GM23248 (cell line): ENCODE data around the gene ERC2. TPM values are rescaled to one million over a fixed set of nuclear protein-coding genes. Genes with fewer than 3 reads are reported as not detected.

Experiments used
- DNase-seq: peaks from one replicate; pipeline ENCODE4 v3.0.0-alpha.2; 2015
- H2AFZ ChIP-seq: fragments of 200-600 bp; sonication (generic); 2 replicates; pipeline ENCODE4 v1.6.1; 2016; ENCODE audit warnings: antibody characterized with exemption
- H3F3A ChIP-seq: fragments of 200-600 bp; sonication (generic); 2 replicates; pipeline ENCODE4 v1.6.1; 2016; ENCODE audit warnings: mild to moderate bottlenecking, antibody characterized with exemption, mixed run types; ENCODE audit not compliant: insufficient read depth
- H3K27ac ChIP-seq: fragments of 200-600 bp; sonication (generic); 2 replicates; pipeline ENCODE4 v1.5.1; 2016; ENCODE audit warnings: mild to moderate bottlenecking
- H3K27me3 ChIP-seq: fragments of 200-600 bp; sonication (generic); replicated peaks from 2 replicates; pipeline ENCODE4 v1.6.1; 2016; ENCODE audit warnings: mild to moderate bottlenecking; ENCODE audit not compliant: insufficient read depth
- H3K36me3 ChIP-seq: fragments of 200-600 bp; sonication (generic); 2 replicates; pipeline ENCODE4 v1.6.1; 2016; ENCODE audit warnings: low read depth, mild to moderate bottlenecking
- H3K4me1 ChIP-seq: fragments of 200-600 bp; sonication (generic); 2 replicates; pipeline ENCODE4 v1.6.1; 2016; ENCODE audit warnings: mild to moderate bottlenecking; ENCODE audit not compliant: insufficient read depth
- H3K4me2 ChIP-seq: fragments of 200-600 bp; sonication (generic); one replicate; pipeline ENCODE4 v1.6.1; 2016; ENCODE audit warnings: mild to moderate bottlenecking; ENCODE audit not compliant: unreplicated experiment
- H3K4me3 ChIP-seq: fragments of 200-600 bp; sonication (generic); 2 replicates; pipeline ENCODE4 v1.5.1; 2016; ENCODE audit warnings: mild to moderate bottlenecking
- H3K79me2 ChIP-seq: fragments of 200-600 bp; sonication (generic); 2 replicates; pipeline ENCODE4 v1.6.1; 2016; ENCODE audit warnings: mild to moderate bottlenecking; ENCODE audit not compliant: insufficient read depth
- H3K9ac ChIP-seq: fragments of 200-600 bp; sonication (generic); 2 replicates; pipeline ENCODE4 v1.6.1; 2016; ENCODE audit warnings: mild to moderate bottlenecking
- H3K9me2 ChIP-seq: fragments of 200-600 bp; sonication (generic); 2 replicates; pipeline ENCODE4 v1.6.1; 2016; ENCODE audit warnings: mixed run types, mild to moderate bottlenecking, moderate library complexity; ENCODE audit not compliant: insufficient read depth
- H3K9me3 ChIP-seq: fragments of 200-600 bp; sonication (generic); one replicate; pipeline ENCODE4 v1.6.1; 2017; ENCODE audit warnings: low read depth
- H4K20me1 ChIP-seq: fragments of 200-600 bp; sonication (generic); 2 replicates; pipeline ENCODE4 v1.6.0; 2016; ENCODE audit not compliant: insufficient read depth
- EZH2 ChIP-seq: fragments of 200-600 bp; sonication (generic); IDR thresholded peaks from 2 replicates; pipeline ENCODE4 v1.6.1; 2018; ENCODE audit warnings: antibody characterized with exemption, mild to moderate bottlenecking; ENCODE audit not compliant: insufficient read depth, poor library complexity, severe bottlenecking
- EZH2phosphoT487 ChIP-seq: fragments of 200-600 bp; sonication (generic); IDR thresholded peaks from 2 replicates; pipeline ENCODE4 v1.6.1; 2018; ENCODE audit warnings: antibody characterized with exemption, moderate library complexity, mild to moderate bottlenecking, low read depth; ENCODE audit not compliant: insufficient read depth
- WGBS, 2 experiments: methylation state at CpG; one replicate each; pipeline ENCODE4 v1.1.6; 2015 to 2017; ENCODE audit warnings: low lambda C conversion rate in 2 of 2, low coverage in 1 of 2; ENCODE audit errors: missing lambda C conversion rate in 2 of 2; 5-methylcytosine and 5-hydroxymethylcytosine counted together
- in situ Hi-C: fragments of 300-500 bp; cut with MboI; formaldehyde crosslinking; loops from 2 replicates; pipeline ENCODE4 v1.15.0; 2020
- polyA plus RNA-seq: library from polyadenylated mRNA; unstranded; fragments of >200 nt; fragmentation: Nextera tagmentation; extraction: Ambion mirVana; gene quantifications from 2 replicates; pipeline ENCODE4 v1.2.1, GENCODE V29; 2016
- total RNA-seq: library from RNA; depleted of rRNA; stranded (reverse); fragments of >200 nt; shearing (Covaris generic); gene quantifications from 2 replicates; pipeline ENCODE4 v1.2.3, GENCODE V29; 2014

Gene ERC2
- total and polyA plus RNA-seq, 2 experiments from 2014 or later = not detected

- Histone ChIP-seq H3K4me3 (no peak overlapping the region), H3F3A (no peaks in the 10 kb centered on the region), H3K36me3 (no peaks in the 10 kb centered on the region), H3K4me2 (no peak overlapping the region), H3K9me3 (no peaks in the 10 kb centered on the region), H3K79me2 (no peaks in the 10 kb centered on the region), H3K27me3 (peaks cover 3% of the 10 kb centered on the region), H3K9ac (no peak overlapping the region), H3K27ac (no peak overlapping the region), H3K9me2 (no peaks in the 10 kb centered on the region), H2AFZ (no peak overlapping the region), H3K4me1 (no peaks in the 10 kb centered on the region), H4K20me1 (no peaks in the 10 kb centered on the region)
- 69 to 73% methylated on average over 4 of the region's 4 CpGs for WGBS, 2 experiments
- DNase-seq = no peak
- TF ChIP-seq EZH2phosphoT487 (no peak), EZH2 (no peak)
- in situ Hi-C loops = no loop called here
Observed at GRCh38 chr3:56052188-56052587, 416.1 kb downstream of the ERC2 start.

GRCh38 chr3:56051052-56051451 is 417.2 kb downstream of the ERC2 start:
- Histone ChIP-seq H3K9ac (no peak overlapping the region), H3K4me1 (no peaks in the 10 kb centered on the region), H2AFZ (no peak overlapping the region), H3K9me2 (no peaks in the 10 kb centered on the region), H3K4me2 (no peak overlapping the region), H3F3A (no peaks in the 10 kb centered on the region), H3K79me2 (no peaks in the 10 kb centered on the region), H3K27me3 (peaks cover 8% of the 10 kb centered on the region), H3K27ac (no peak overlapping the region), H3K4me3 (no peak overlapping the region), H4K20me1 (no peaks in the 10 kb centered on the region), H3K9me3 (no peaks in the 10 kb centered on the region), H3K36me3 (no peaks in the 10 kb centered on the region)
- no peak for DNase-seq
- in situ Hi-C loops = no loop called here
- TF ChIP-seq EZH2 (no peak), EZH2phosphoT487 (no peak)

GRCh38 chr3:56048946-56049345 is 419.3 kb downstream of the ERC2 start:
- H3K79me2 ChIP-seq = no peaks in the 10 kb centered on the region
- no peak overlapping the region for H3K4me2 ChIP-seq
- no peaks in the 10 kb centered on the region for H3K9me3 ChIP-seq
- no peaks in the 10 kb centered on the region for H4K20me1 ChIP-seq
- no peaks in the 10 kb centered on the region for H3F3A ChIP-seq
- no peak overlapping the region for H3K27ac ChIP-seq
- H3K9me2 ChIP-seq = no peaks in the 10 kb centered on the region
- in situ Hi-C loops = loop anchor here (25.0 kb wide), 1 partner anchor 1212 kb away; no protein-coding TSS in a partner anchor
- no peak overlapping the region for H3K4me3 ChIP-seq
- H3K4me1 ChIP-seq = no peaks in the 10 kb centered on the region
- no peak for TF ChIP-seq EZH2
- TF ChIP-seq EZH2phosphoT487 = no peak
- WGBS, 2 experiments = 34 to 37% methylated on average over 4 of the region's 4 CpGs
- no peak overlapping the region for H2AFZ ChIP-seq
- peaks cover 27% of the 10 kb centered on the region for H3K27me3 ChIP-seq
- no peaks in the 10 kb centered on the region for H3K36me3 ChIP-seq
- DNase-seq = no peak
- H3K9ac ChIP-seq = no peak overlapping the region

GRCh38 chr3:56048331-56048730 is 419.9 kb downstream of the ERC2 start:
- Histone ChIP-seq H3K36me3 (no peaks in the 10 kb centered on the region), H3K27me3 (peaks cover 34% of the 10 kb centered on the region), H3K9me3 (no peaks in the 10 kb centered on the region), H3K9ac (no peak overlapping the region), H4K20me1 (no peaks in the 10 kb centered on the region), H3K79me2 (no peaks in the 10 kb centered on the region), H3K4me2 (no peak overlapping the region), H3K4me1 (no peaks in the 10 kb centered on the region), H3K27ac (no peak overlapping the region), H2AFZ (no peak overlapping the region), H3K9me2 (no peaks in the 10 kb centered on the region), H3F3A (no peaks in the 10 kb centered on the region), H3K4me3 (no peak overlapping the region)
- in situ Hi-C loops = loop anchor here (25.0 kb wide), 1 partner anchor 1211 kb away; no protein-coding TSS in a partner anchor
- WGBS, 2 experiments = 75 to 81% methylated on average over 1 of the region's 1 CpG
- DNase-seq = no peak
- no peak for TF ChIP-seq EZH2phosphoT487
- no peak for TF ChIP-seq EZH2
